ENCODE measurements around the gene TEF.

Gene TEF

DNA sequence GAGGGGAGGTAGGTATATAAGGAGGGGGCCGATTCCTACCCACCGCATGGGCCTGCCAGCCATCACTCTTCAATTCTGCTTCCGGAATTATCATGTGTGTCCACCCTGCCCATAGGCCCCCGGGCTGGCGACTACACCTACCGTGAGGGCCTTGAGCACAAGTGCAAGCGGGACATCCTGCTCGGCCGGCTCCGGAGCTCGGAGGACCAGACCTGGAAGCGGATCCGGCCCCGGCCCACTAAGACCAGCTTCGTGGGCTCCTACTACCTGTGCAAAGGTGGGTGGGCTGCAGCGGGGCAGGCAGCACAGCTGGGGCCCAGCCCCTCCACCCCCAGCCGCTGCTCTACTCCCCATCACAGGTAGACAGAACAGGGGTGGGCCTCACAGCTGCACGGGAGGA lies 38.4 kb upstream of the TEF start:
- H3K9me3 ChIP-seq (ENCODE audit: control insufficient read depth, insufficient read depth, low read length), result no peaks in the 10 kb centered on the region
- no peak overlapping the region for H3K9ac ChIP-seq (ENCODE audit: low read depth, low read length)
- no peak overlapping the region for H3K4me3 ChIP-seq (ENCODE audit: low read depth, low read length)
- H3K27me3 ChIP-seq (ENCODE audit: control insufficient read depth, insufficient read depth, low read length), result no peaks in the 10 kb centered on the region
- no peak overlapping the region for H3K27ac ChIP-seq (ENCODE audit: low read depth, low read length)
- H3K36me3 ChIP-seq (ENCODE audit: control insufficient read depth, insufficient read depth, low read length), result peaks cover 80% of the 10 kb centered on the region
- H3K4me1 ChIP-seq (ENCODE audit: control insufficient read depth, insufficient read depth, low read length), result no peaks in the 10 kb centered on the region

DNA sequence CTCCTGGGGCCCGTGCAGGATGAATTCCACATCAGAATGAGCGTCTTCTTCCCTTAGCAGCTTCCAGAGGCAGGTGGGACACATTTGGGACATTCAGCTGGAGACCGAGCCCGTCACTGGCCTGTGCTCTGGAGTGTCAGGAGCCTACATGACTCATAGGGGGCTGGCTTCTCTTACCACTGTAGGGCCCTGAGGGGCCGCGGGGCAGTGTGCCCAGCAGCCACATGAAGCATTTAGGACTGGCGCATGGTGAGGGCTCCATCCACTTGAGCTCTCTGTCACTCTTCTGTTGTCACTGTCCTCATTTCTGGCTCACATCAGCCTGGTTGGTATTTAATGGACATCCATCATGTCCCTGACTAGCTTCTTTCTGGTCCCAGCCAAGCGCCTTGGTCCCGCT lies 38.0 kb upstream of the TEF start:
- Histone ChIP-seq H3K9me3 (ENCODE audit: control insufficient read depth, insufficient read depth, low read length) (no peaks in the 10 kb centered on the region), H3K4me1 (ENCODE audit: control insufficient read depth, insufficient read depth, low read length) (no peaks in the 10 kb centered on the region), H3K9ac (ENCODE audit: low read depth, low read length) (no peak overlapping the region), H3K36me3 (ENCODE audit: control insufficient read depth, insufficient read depth, low read length) (peaks cover 84% of the 10 kb centered on the region), H3K27me3 (ENCODE audit: control insufficient read depth, insufficient read depth, low read length) (no peaks in the 10 kb centered on the region), H3K27ac (ENCODE audit: low read depth, low read length) (no peak overlapping the region), H3K4me3 (ENCODE audit: low read depth, low read length) (no peak overlapping the region)

DNA sequence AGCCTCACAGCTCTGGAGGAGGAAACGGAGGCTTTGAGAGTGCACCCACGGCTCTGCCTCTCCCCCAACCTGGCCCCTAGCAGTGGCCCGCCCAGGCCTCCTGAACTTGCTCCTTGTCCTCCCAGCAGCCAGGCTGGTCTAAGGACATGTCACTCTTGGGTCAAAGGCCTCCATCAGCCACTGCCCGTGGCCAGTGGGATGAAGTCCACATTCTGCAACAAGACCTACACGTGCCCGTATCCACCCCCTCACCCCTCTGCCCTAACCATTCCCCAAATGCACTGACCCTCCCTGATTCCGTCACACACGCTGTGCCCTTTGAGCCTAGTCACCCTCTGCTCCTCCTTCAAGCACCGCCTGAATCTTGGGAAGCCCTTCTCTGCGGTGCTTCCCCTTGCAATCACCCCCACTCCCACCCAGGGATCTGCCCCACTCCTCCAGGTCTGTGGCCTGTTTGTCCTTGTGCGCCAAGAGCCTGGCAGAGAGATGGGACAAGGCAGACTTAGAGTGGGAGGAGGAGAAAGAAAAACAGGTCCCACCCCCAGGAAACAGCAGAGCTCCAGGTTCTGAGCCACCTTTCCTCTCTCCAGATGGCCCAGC lies 37.5 kb upstream of the TEF start:
- Histone ChIP-seq H3K4me3 (ENCODE audit: low read depth, low read length) (no peak overlapping the region), H3K9ac (ENCODE audit: low read depth, low read length) (no peak overlapping the region), H3K36me3 (ENCODE audit: control insufficient read depth, insufficient read depth, low read length) (peaks cover 85% of the 10 kb centered on the region), H3K27ac (ENCODE audit: low read depth, low read length) (no peak overlapping the region), H3K27me3 (ENCODE audit: control insufficient read depth, insufficient read depth, low read length) (no peaks in the 10 kb centered on the region), H3K4me1 (ENCODE audit: control insufficient read depth, insufficient read depth, low read length) (no peaks in the 10 kb centered on the region), H3K9me3 (ENCODE audit: control insufficient read depth, insufficient read depth, low read length) (no peaks in the 10 kb centered on the region)

DNA sequence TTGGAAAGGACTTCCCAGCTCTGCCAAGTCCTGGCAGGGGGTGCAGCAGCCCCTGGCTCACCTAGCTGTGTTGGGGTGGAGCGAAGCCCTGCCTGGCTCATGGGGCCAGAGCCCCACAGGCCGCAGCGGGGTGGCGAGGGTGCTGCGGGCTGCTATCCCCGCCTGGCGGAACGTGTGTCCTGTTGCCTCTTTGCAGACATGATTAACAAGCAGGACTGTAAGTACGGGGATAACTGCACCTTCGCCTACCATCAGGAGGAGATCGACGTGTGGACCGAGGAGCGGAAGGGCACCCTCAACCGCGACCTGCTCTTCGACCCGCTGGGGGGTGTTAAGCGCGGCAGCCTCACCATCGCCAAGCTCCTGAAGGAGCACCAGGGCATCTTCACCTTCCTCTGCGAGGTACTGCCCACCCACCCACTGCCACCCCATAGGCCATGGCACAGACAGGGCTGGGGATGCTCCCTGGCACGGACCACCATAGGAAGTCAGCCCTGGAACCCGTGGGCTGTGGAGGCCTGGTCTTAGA lies 35.9 kb upstream of the TEF start:
- peaks cover 86% of the 10 kb centered on the region for H3K36me3 ChIP-seq (ENCODE audit: control insufficient read depth, insufficient read depth, low read length)
- no peaks in the 10 kb centered on the region for H3K27me3 ChIP-seq (ENCODE audit: control insufficient read depth, insufficient read depth, low read length)
- H3K9ac ChIP-seq (ENCODE audit: low read depth, low read length), result no peak overlapping the region

DNA sequence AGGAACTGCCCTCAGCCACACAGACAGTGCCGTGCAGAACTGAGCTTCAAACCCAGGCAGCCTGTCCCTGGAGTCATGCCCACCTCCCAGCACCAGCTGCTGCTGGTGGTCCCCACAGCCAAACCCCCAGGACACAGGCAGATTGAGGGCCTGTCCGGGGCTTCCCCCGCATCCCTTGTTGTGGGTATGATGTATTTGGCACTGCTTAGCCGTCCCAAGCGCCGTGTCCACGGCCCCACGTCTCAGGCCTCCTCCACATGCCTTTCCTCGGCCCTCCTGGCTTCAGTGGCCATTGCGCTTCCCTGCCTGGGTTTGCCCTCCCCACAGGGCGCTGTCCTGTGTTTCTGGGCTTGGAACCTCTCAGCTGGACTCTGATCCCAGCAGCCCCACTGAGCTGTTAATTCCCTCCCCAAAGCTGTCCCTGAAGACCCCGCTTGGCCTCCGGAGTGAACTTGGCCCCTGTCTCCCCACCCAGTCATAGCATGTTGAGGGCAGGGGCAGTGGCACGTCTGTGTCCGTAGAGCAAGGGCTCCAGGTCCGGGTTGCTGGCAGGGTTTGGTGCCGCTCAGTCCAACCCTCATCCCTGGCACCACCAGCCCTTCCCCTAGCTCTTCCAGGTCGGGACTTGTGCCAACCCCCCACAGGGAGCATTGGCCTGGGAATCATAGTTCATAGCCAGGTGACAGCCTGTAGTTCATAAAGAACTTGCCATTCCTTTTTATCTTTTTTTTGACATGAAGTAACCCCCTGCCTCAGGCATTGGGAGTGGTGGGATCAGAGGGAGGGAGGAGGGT lies 34.5 kb upstream of the TEF start:
- Histone ChIP-seq H3K27me3 (ENCODE audit: control insufficient read depth, insufficient read depth, low read length) (no peaks in the 10 kb centered on the region), H3K4me3 (ENCODE audit: low read depth, low read length) (no peak overlapping the region), H3K27ac (ENCODE audit: low read depth, low read length) (no peak overlapping the region), H3K4me1 (ENCODE audit: control insufficient read depth, insufficient read depth, low read length) (no peaks in the 10 kb centered on the region), H3K9me3 (ENCODE audit: control insufficient read depth, insufficient read depth, low read length) (no peaks in the 10 kb centered on the region), H3K36me3 (ENCODE audit: control insufficient read depth, insufficient read depth, low read length) (peaks cover 96% of the 10 kb centered on the region), H3K9ac (ENCODE audit: low read depth, low read length) (no peak overlapping the region)

More for the DNA sequence above, 35.9 kb upstream of the TEF start:
- H3K4me3 ChIP-seq (ENCODE audit: low read depth, low read length), result no peak overlapping the region
- H3K9me3 ChIP-seq (ENCODE audit: control insufficient read depth, insufficient read depth, low read length), result no peaks in the 10 kb centered on the region
- H3K27ac ChIP-seq (ENCODE audit: low read depth, low read length), result no peak overlapping the region
- H3K4me1 ChIP-seq (ENCODE audit: control insufficient read depth, insufficient read depth, low read length), result no peaks in the 10 kb centered on the region

DNA sequence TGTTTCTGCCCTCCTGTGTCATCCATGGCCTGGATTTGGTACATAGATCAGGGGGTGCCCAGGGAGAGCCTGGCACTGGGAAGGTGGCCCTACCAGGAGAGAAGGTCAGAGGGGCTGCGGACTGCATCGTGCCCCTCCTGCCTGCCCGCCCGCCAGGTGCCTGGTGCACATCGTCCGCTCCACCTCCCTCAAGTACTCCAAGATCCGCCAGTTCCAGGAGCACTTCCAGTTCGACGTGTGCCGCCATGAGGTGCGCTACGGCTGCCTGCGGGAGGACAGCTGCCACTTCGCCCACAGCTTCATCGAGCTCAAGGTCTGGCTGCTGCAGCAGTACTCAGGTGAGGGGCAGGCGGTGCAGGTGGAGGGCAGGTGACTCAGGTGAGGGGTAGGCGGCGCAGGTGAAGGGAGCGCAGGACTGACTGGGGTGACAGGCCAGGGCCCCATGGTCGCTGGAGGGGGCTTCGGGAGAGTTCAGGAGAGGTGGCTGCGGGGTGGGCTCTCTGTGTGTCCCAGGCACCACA lies 32.7 kb upstream of the TEF start:
- no peaks in the 10 kb centered on the region for H3K4me1 ChIP-seq (ENCODE audit: control insufficient read depth, insufficient read depth, low read length)
- H3K9me3 ChIP-seq (ENCODE audit: control insufficient read depth, insufficient read depth, low read length), result no peaks in the 10 kb centered on the region
- H3K27me3 ChIP-seq (ENCODE audit: control insufficient read depth, insufficient read depth, low read length), result no peaks in the 10 kb centered on the region
- no peak overlapping the region for H3K27ac ChIP-seq (ENCODE audit: low read depth, low read length)
- peaks cover 93% of the 10 kb centered on the region for H3K36me3 ChIP-seq (ENCODE audit: control insufficient read depth, insufficient read depth, low read length)
- no peak overlapping the region for H3K9ac ChIP-seq (ENCODE audit: low read depth, low read length)
- H3K4me3 ChIP-seq (ENCODE audit: low read depth, low read length), result no peak overlapping the region

DNA sequence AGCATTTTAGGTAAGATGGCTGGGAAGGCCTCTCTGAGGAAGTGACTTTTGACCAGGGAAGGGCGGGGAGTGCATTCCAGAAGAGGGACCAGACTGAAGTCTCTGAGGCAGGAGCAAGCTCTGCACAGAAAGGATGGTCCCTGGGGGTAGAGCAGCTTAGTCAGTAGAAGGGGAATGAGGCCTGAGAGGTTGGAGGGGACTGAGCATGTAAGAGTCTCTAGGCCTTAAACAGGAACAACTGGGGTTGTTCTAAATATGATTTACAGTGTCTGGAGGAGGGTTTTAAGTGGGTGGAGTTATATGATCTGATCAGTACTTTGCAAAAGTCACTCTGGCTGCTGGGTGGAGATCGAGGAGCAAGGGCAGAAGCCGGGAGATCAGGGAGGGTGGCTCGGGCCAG lies 31.7 kb upstream of the TEF start:
- no peaks in the 10 kb centered on the region for H3K4me1 ChIP-seq (ENCODE audit: control insufficient read depth, insufficient read depth, low read length)
- no peak overlapping the region for H3K4me3 ChIP-seq (ENCODE audit: low read depth, low read length)
- no peak overlapping the region for H3K9ac ChIP-seq (ENCODE audit: low read depth, low read length)
- H3K36me3 ChIP-seq (ENCODE audit: control insufficient read depth, insufficient read depth, low read length), result peaks cover 91% of the 10 kb centered on the region
- H3K27me3 ChIP-seq (ENCODE audit: control insufficient read depth, insufficient read depth, low read length), result no peaks in the 10 kb centered on the region
- no peaks in the 10 kb centered on the region for H3K9me3 ChIP-seq (ENCODE audit: control insufficient read depth, insufficient read depth, low read length)
- H3K27ac ChIP-seq (ENCODE audit: low read depth, low read length), result no peak overlapping the region

DNA sequence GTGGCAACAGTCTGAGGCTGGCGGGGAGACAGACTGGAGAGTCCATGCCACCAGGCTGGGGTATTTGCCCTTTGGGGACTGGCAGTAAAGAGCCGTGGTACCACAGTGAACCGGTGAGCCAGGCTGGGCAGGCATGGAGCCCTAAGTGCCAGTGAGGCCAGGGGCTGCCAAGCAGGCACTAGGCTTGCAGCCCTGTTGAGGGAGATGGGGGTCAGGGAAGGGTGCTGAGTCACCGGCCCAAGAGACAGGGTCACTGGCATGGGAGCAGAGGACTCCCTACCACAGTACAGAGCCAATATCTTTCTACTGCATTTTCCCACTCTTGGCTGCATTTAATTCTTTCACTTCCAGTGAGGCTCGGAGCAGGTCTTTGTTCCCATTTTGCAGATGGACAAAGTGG lies 30.7 kb upstream of the TEF start:
- Histone ChIP-seq H3K27ac (ENCODE audit: low read depth, low read length) (no peak overlapping the region), H3K36me3 (ENCODE audit: control insufficient read depth, insufficient read depth, low read length) (peaks cover 94% of the 10 kb centered on the region), H3K4me1 (ENCODE audit: control insufficient read depth, insufficient read depth, low read length) (no peaks in the 10 kb centered on the region), H3K4me3 (ENCODE audit: low read depth, low read length) (no peak overlapping the region), H3K9me3 (ENCODE audit: control insufficient read depth, insufficient read depth, low read length) (no peaks in the 10 kb centered on the region), H3K27me3 (ENCODE audit: control insufficient read depth, insufficient read depth, low read length) (no peaks in the 10 kb centered on the region), H3K9ac (ENCODE audit: low read depth, low read length) (no peak overlapping the region)

DNA sequence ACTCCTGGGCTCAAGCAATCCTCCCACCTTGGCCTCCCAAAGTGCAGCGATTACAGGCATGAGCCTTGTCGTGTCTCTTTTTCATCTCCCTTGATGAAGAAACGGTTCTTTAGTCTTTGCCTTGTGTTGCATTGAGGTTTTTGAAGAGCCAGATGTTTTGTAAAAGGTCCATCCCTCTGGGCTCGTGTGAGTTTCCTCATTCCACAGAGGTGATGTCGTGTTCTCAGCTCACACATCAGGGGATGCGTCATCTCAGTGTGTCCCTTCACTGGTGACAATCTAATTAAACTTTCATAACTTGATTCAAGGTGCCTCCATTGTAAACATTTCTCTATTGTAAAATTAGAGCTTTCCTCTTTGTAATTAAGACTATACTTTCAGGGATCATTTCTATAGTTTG lies 29.7 kb upstream of the TEF start:
- no peak overlapping the region for H3K4me3 ChIP-seq (ENCODE audit: low read depth, low read length)
- no peaks in the 10 kb centered on the region for H3K9me3 ChIP-seq (ENCODE audit: control insufficient read depth, insufficient read depth, low read length)
- H3K27ac ChIP-seq (ENCODE audit: low read depth, low read length), result no peak overlapping the region
- H3K9ac ChIP-seq (ENCODE audit: low read depth, low read length), result no peak overlapping the region
- H3K27me3 ChIP-seq (ENCODE audit: control insufficient read depth, insufficient read depth, low read length), result no peaks in the 10 kb centered on the region
- peaks cover 94% of the 10 kb centered on the region for H3K36me3 ChIP-seq (ENCODE audit: control insufficient read depth, insufficient read depth, low read length)
- H3K4me1 ChIP-seq (ENCODE audit: control insufficient read depth, insufficient read depth, low read length), result no peaks in the 10 kb centered on the region

DNA sequence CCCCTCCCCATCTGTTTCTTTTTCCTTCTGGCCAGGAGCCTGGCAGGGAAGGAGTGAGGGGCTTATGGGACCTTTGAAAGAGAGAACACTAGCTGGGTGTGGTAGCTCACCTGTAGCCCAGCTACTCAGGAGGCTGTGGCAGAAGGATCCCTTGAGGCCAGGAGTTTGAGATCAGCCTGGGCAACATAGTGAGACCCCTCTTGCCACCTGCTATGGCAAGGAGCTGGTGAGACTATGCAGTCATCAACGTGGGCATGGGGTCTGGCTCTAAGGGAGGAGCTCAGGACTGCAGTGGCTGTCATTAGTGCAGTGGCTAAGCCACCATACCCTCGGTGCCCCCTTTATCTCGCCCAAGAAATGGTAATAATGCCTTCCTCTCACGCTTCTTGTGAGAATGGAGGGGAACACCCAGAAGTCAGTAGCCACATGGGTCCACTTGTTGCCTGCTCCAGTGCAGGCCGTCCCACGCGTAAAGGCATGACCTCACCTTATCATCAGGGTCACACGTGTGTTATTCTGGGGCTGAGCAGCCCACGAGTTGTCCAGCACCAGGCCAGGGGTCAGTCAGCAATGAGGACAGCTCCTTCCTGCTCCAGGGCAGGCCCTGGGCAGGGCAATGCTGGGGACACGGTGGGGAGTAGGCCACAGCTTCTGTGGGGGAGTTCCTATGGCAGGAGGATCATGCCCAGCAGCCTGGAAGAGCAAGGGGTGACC lies 27.7 kb upstream of the TEF start:
- Histone ChIP-seq H3K27me3 (ENCODE audit: control insufficient read depth, insufficient read depth, low read length) (no peaks in the 10 kb centered on the region), H3K36me3 (ENCODE audit: control insufficient read depth, insufficient read depth, low read length) (peaks cover 85% of the 10 kb centered on the region), H3K27ac (ENCODE audit: low read depth, low read length) (no peak overlapping the region), H3K9me3 (ENCODE audit: control insufficient read depth, insufficient read depth, low read length) (no peaks in the 10 kb centered on the region), H3K4me3 (ENCODE audit: low read depth, low read length) (no peak overlapping the region), H3K9ac (ENCODE audit: low read depth, low read length) (no peak overlapping the region), H3K4me1 (ENCODE audit: control insufficient read depth, insufficient read depth, low read length) (0 out of 2 replicates have a peak, but pooled peaks cover 3% of the 10 kb centered on the region)

DNA sequence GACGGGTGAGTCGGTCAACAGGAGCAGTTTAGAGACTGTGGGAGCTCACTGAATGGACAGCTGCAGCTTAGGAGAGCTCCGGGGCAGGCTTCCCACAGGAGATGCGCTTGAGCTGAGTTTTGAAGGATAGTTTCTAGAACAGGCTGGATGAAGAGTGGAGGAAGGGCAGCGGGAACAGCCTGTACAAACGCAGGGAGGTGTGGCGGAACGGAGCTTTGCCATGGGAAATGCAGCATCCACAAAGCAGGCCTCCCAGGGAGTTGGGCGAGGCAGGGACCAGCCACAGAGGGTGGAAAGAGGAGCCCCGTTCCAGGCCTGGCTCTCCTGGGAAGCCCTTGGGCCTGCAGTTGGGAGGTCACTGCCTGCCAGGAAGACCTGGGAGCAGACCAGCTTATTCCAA lies 26.8 kb upstream of the TEF start:
- H3K4me1 ChIP-seq (ENCODE audit: control insufficient read depth, insufficient read depth, low read length), result peaks cover 10% of the 10 kb centered on the region
- no peak overlapping the region for H3K9ac ChIP-seq (ENCODE audit: low read depth, low read length)
- H3K27ac ChIP-seq (ENCODE audit: low read depth, low read length), result no peak overlapping the region
- H3K9me3 ChIP-seq (ENCODE audit: control insufficient read depth, insufficient read depth, low read length), result no peaks in the 10 kb centered on the region
- peaks cover 77% of the 10 kb centered on the region for H3K36me3 ChIP-seq (ENCODE audit: control insufficient read depth, insufficient read depth, low read length)
- no peaks in the 10 kb centered on the region for H3K27me3 ChIP-seq (ENCODE audit: control insufficient read depth, insufficient read depth, low read length)
- H3K4me3 ChIP-seq (ENCODE audit: low read depth, low read length), result no peak overlapping the region

Measured in HUES48 (cell line).